Measurements from ENCODE around the gene DYNLT5. TPM values are rescaled to one million over a fixed set of nuclear protein-coding genes. Genes with fewer than 3 reads are reported as not detected.
"Not testable (repeated sequence)": the region's sequence is repeated elsewhere in the genome, so short reads cannot be mapped to it uniquely, and the experiment has no call there.

The DYNLT5 gene
- total RNA-seq, 8 experiments from 2014 or later, result 0.33 to 51.9 (median 0.50) TPM; not detected in 3

DNA sequence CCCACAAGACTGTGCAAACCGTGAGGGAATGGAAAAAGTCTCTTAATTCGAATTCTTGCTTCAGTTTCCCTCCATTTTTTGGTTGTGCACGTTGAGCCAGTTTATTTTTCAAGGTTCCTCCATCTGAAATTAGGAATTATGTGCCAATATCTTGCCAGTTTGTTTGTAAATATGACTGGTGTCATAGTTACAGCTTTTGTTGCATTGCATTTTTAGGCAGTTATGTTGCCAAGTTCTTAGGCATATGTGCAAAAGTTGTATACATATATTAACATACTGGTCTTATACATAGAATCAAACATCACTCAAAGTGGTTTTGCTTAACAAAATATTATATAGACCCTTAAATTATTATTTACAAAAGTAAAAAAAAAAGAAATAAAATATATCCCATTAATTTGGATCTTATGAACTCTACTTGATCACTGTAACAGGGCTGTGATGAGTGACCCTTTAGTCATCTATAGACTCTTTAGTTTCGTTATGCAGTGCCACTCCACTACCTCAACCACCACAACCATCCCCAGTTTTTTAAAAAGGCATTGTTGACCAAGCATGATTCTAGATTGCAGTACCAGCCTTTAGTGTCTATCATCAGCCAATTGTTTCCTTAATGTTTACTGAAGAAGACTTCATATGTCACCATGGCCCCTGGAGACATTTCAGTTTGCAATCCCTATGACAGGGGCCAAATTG lies 20.9 kb upstream of the DYNLT5 start:
- in situ Hi-C loops (cut with MboI; ENCODE audit: low pct_unique_long_range_greater_than_20kb in 2 of 9, low sequenced_read_pairs in 9 of 9, unreplicated experiment in 9 of 9), result no loop called here
- ATAC-seq (replicated peaks in 6 of 8), result peak in 3 of 8 experiments; percentile 45 to 89 (median 46)
- 27 to 89% (median 70%) methylated on average over 1 to 4 of the region's 4 CpGs for WGBS, 10 experiments
- no peak overlapping the region for H3K4me3 ChIP-seq
- no peak overlapping the region for H3K27ac ChIP-seq
- H3K4me1 ChIP-seq (replicated peaks in 1 of 2), result no peaks in the 10 kb centered on the region

DNA sequence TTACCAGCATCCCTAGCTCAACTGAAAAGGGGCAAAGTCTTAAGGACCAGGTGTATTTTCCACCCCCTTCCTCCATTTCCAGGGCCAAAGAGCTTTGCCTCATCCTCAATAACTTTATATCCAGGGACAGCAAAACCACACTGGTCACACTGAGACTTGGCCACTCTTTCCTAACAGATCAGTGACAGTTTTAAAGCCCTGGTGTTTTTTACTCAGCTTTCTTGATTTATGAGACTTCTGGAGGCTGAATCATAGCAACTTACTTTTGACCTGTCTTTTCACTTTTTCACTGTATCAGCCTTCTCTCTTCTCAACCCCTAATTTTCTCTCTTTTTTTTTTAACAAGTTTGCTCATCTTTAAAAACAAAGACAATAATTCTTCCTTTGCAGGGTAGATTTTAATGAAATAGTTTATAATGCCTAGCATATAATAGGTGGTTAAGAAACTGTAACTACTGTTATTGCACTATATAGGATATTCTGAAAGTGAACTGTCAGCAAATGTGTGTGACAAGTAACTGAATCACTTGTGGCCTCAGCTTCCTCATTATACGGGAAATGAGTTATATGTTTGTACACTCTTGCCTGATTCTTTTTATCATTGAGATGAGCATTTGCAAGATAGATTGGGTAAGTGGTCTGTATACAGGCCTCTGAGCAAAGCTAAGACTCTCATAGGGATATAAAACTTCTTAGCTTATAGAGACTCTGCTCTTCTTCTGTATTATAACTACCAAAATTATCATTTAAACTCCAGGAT lies 19.7 kb upstream of the DYNLT5 start:
- no peak for ATAC-seq (replicated peaks in 6 of 8)
- Histone ChIP-seq H3K4me1 (replicated peaks in 1 of 2) (no peaks in the 10 kb centered on the region), H3K4me3 (no peak overlapping the region), H3K27ac (no peak overlapping the region)
- WGBS, 10 experiments, result 0 to 50% (median 0%) methylated on average over 1 of the region's 1 CpG; no CpG with 5 or more reads in 3 of the 10 experiments
- in situ Hi-C loops (cut with MboI; ENCODE audit: low pct_unique_long_range_greater_than_20kb in 2 of 9, low sequenced_read_pairs in 9 of 9, unreplicated experiment in 9 of 9), result no loop called here

DNA sequence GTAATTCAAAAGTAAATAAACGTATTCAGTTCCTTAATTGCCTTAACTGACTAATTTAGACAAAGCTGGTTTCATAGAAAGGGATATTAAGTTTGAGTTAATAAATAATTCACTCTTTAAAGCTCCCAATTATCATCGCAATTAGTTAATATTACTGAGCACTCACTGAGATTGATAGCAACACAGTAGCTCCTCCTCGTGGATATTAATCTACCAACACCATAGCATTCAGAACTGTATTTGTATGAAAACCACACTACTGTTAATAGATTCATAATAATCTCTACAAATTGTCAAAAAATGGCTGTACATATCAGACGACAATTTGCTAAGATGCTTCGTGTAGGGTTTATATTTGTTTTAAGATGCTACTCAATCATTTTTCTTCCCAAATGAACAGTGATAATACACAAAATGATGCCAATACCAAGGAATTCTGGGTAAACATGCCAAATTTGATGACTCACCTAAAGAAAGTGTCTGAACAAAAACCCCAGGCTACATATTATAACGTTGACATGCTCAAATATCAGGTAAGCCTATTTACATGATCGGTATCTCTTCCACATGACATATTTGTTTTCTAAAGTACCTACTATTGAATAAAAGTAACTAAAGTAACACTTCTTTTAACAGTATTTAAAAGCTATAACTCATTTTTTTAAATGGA lies 18.8 kb upstream of the DYNLT5 start:
- in situ Hi-C loops (cut with MboI; ENCODE audit: low pct_unique_long_range_greater_than_20kb in 2 of 9, low sequenced_read_pairs in 9 of 9, unreplicated experiment in 9 of 9), result no loop called here
- no peaks in the 10 kb centered on the region for H3K4me1 ChIP-seq (replicated peaks in 1 of 2)
- ATAC-seq (replicated peaks in 6 of 8), result no peak
- H3K27ac ChIP-seq, result no peak overlapping the region
- 71 to 92% (median 86%) methylated on average over 5 to 7 of the region's 7 CpGs for WGBS, 10 experiments
- H3K4me3 ChIP-seq, result no peak overlapping the region

DNA sequence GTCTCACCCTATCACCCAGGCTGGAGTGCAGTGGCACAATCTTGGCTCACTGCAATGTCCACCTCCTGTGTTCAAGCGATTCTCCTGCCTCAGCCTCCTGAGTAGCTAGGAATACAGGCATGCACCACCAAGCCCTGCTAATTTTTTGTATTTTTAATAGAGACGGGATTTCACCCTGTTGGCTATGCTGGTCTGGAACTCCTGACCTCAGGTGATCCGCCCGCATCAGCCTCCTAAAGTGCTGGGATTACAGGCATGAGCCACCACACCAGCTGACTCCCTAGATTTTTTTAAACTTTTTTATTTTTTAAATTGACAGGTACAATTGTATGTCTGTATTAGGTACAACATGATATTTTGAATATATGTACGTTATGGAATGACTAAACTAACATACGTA lies 17.7 kb upstream of the DYNLT5 start:
- ATAC-seq (replicated peaks in 6 of 8); H3K4me1 ChIP-seq (replicated peaks in 1 of 2); in situ Hi-C loops (cut with MboI; ENCODE audit: low pct_unique_long_range_greater_than_20kb in 2 of 9, low sequenced_read_pairs in 9 of 9, unreplicated experiment in 9 of 9); H3K27ac ChIP-seq; H3K4me3 ChIP-seq: not testable (repeated sequence)
- 18 to 100% (median 76%) methylated on average over 2 to 6 of the region's 6 CpGs for WGBS, 10 experiments

DNA sequence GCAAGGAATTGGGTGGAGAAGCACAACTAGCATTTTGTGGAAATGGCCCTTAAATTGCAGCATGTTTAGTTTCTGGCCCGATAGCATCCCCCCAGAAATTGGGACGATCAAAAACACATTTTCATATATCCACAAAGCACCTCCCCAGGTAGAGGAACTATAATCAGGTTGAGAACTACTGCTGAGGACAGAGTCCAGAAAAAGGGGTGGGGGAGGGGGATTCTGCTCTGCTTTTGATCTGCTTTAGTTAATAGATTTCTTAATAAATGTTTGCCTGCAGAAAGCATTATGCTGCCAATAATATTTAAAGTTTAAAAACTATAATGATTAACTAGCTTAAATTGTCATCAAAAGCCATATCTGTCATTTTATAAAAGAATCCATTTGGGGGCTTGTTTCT lies 14.4 kb upstream of the DYNLT5 start:
- 50 to 93% (median 76%) methylated on average over 1 to 2 of the region's 2 CpGs; no CpG with 5 or more reads in 3 of the 10 experiments for WGBS, 10 experiments
- no peak for ATAC-seq (replicated peaks in 6 of 8)
- in situ Hi-C loops (cut with MboI; ENCODE audit: low pct_unique_long_range_greater_than_20kb in 2 of 9, low sequenced_read_pairs in 9 of 9, unreplicated experiment in 9 of 9), result no loop called here
- Histone ChIP-seq H3K27ac (no peak overlapping the region), H3K4me3 (no peak overlapping the region), H3K4me1 (replicated peaks in 1 of 2) (no peaks in the 10 kb centered on the region)

DNA sequence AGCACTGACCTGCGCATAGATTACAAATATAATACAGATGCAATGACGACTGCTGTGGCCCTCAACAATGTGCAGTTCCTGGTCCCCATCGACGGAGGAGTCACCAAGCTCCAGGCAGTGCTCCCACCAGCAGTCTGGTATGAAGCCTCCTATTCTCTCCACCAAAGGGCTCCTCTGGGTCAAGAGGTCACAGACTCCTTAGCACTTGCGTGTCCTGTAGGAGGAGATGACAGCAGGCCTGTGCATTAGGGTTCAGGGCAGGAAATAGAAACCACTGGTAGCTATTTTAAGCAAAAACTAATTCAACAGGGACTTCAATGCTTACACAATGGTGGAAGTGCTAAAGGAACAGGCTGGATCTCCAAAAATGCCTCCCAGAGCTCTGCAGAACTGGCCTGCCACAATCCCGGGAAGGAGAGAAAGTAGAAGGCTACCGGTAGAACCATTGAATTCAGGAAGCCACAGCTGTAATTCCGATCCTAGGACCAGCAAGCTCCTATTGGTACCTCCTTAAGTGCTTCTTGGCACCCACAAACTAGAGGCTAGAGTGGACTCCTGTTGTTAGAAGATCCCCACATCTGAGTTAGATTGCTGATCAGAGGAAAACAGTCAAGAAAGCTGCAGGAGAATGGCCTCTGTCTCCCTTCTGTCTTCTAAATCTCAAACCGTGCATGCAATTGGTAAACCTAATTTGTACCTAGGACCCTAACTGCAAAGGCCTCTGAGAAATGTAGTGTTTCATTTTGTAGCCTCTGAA lies 12.7 kb upstream of the DYNLT5 start:
- Histone ChIP-seq H3K27ac (no peak overlapping the region), H3K4me1 (replicated peaks in 1 of 2) (no peaks in the 10 kb centered on the region), H3K4me3 (no peak overlapping the region)
- 40 to 98% (median 83%) methylated on average over 1 to 9 of the region's 9 CpGs; no CpG with 5 or more reads in 3 of the 10 experiments for WGBS, 10 experiments
- in situ Hi-C loops (cut with MboI; ENCODE audit: low pct_unique_long_range_greater_than_20kb in 2 of 9, low sequenced_read_pairs in 9 of 9, unreplicated experiment in 9 of 9), result no loop called here
- no peak for ATAC-seq (replicated peaks in 6 of 8)

DNA sequence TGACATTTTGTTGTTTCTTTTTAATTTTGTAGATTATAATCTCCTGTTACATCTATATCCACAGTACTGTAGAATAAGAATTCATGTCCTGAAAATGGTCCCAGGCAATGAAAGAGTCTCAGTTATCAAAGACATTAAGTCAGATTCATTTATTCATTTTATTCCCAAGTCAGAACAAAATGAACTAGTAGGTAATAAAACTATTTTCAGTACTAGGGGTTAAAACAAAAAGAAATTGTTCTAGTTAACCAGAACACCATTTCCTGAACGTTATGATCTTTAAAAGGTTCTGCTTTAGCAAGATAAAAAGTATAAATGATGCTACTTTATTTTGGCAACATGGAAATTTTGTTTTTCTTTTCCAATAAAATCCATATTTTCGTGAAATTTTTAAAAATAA lies 6.8 kb upstream of the DYNLT5 start:
- WGBS, 10 experiments, result 27 to 75% (median 50%) methylated on average over 2 of the region's 2 CpGs
- ATAC-seq (replicated peaks in 6 of 8), result no peak
- in situ Hi-C loops (cut with MboI; ENCODE audit: low pct_unique_long_range_greater_than_20kb in 2 of 9, low sequenced_read_pairs in 9 of 9, unreplicated experiment in 9 of 9), result no loop called here
- no peaks in the 10 kb centered on the region for H3K4me1 ChIP-seq (replicated peaks in 1 of 2)
- H3K4me3 ChIP-seq, result no peak overlapping the region
- no peak overlapping the region for H3K27ac ChIP-seq

DNA sequence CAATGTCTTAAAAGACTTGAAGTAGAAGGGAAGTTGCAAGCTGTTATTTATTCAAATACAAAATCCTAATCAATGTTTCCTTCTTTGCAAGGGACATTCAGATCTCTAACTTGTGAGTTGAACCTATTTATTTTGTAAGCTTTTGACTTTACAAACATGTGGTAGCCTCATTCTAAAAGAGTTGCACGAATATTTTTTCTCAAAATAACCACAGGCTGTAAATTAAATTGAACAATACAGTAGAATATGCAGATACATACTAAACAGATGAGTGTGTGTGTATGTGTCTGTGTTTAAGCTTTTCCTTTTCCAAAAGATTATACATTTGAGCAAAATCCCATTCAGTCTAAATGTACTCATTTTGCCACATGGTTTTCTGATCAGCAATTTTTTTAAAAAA lies 4.8 kb upstream of the DYNLT5 start:
- ATAC-seq (replicated peaks in 6 of 8), result peak in 1 of 8 experiments; percentile 20
- 0 to 50% (median 44%) methylated on average over 1 of the region's 1 CpG; no CpG with 5 or more reads in 1 of the 10 experiments for WGBS, 10 experiments
- in situ Hi-C loops (cut with MboI; ENCODE audit: low pct_unique_long_range_greater_than_20kb in 2 of 9, low sequenced_read_pairs in 9 of 9, unreplicated experiment in 9 of 9), result no loop called here
- Histone ChIP-seq H3K27ac (no peak overlapping the region), H3K4me1 (replicated peaks in 1 of 2) (peaks cover 0 to 1% of the 10 kb centered on the region in 2 donors), H3K4me3 (no peak overlapping the region)

DNA sequence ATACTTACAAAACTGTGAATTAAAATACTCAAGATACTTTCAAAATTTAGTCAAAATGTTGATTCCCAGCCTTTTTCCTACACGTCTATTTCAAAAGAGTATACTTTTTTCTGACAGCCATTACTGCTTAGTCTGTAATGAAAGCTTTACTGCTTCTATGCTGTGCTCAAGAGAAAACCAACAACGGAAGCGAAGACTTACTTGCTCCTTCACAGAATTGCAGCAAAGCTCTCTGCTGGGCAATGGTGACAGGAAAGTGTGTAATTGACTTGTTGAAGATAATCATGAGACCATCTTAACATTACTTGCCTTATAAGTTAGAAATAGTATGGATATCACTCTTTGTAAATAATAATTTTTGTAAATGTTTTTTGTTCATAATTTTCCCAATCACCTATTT lies 1.7 kb upstream of the DYNLT5 start:
- 68 to 100% (median 83%) methylated on average over 1 to 3 of the region's 3 CpGs; no CpG with 5 or more reads in 3 of the 10 experiments for WGBS, 10 experiments
- Histone ChIP-seq H3K4me3 (no peak overlapping the region), H3K27ac (no peak overlapping the region), H3K4me1 (replicated peaks in 1 of 2) (peaks cover 0 to 3% of the 10 kb centered on the region in 2 donors)
- ATAC-seq (replicated peaks in 6 of 8), result no peak
- in situ Hi-C loops (cut with MboI; ENCODE audit: low pct_unique_long_range_greater_than_20kb in 2 of 9, low sequenced_read_pairs in 9 of 9, unreplicated experiment in 9 of 9), result loop anchor here in 5 of 9 experiments (25.0 kb wide), 4 partner anchors 187 to 737 kb away; partner anchors contain the start of genes C1orf141 (in 3 of the 5) and IL23R (in 1 of the 5)

DNA sequence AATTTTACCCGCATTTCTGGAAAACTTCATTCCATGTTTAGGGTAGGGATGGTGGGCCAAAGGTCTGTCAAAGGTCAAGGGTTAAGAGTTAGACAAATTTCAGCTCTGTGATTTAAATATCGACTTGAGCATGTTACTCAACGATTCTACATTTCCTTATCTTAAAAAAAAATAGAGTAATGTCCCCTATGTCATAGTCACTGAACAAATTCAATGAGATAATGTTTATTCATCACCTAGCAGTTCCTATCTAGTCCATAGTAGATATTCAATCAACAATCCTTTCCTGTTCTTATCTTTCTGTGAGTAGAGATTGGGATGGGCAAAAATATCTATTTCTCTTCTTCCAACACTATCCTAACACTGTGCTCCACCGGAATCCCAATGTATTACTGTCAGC lies 1.1 kb upstream of the DYNLT5 start:
- no peak overlapping the region for H3K4me3 ChIP-seq
- in situ Hi-C loops (cut with MboI; ENCODE audit: low pct_unique_long_range_greater_than_20kb in 2 of 9, low sequenced_read_pairs in 9 of 9, unreplicated experiment in 9 of 9), result loop anchor here in 5 of 9 experiments (25.0 kb wide), 4 partner anchors 186 to 736 kb away; partner anchors contain the start of genes C1orf141 (in 3 of the 5) and IL23R (in 1 of the 5)
- peaks cover 0 to 3% of the 10 kb centered on the region in 2 donors for H3K4me1 ChIP-seq (replicated peaks in 1 of 2)
- WGBS, 10 experiments, result 70 to 94% (median 87%) methylated on average over 3 to 4 of the region's 4 CpGs
- H3K27ac ChIP-seq, result no peak overlapping the region
- no peak for ATAC-seq (replicated peaks in 6 of 8)

DNA sequence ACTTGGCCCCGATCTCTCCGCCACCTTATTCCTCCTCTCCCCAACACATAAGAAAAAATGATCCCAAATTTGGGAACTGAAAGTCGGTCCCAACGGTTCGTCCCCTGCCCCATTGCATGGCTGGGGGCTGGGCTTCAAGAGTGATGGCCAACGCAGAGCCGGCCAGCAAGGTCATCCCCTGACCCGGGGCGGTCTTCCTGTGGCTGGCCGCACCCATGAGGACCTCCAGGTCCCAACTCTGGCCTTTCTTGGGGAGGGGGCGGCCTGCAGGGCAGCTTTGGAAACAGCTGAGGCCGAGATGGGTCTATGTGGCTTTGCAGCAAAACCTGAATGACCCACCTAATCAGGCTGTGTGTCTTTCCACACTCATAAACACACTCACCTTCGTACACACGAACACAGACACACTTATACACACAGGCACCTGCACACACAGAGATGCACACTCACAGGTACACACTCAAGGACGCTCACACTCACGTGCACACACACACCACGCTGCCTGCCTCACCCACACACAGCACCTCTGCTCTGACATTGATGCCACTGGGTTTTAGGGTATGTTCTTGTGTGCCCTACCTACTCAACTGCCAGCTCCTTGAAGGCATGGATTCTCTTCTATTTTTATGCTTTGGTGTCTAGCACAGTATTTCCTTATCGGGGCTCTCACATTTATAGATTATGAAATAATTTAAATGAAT lies 562 bp downstream of the DYNLT5 start:
- H3K27ac ChIP-seq, result no peak overlapping the region
- peak in 4 of 8 experiments; percentile 10 to 34 (median 14) for ATAC-seq (replicated peaks in 6 of 8)
- WGBS, 10 experiments, result 45 to 100% (median 67%) methylated on average over 1 to 17 of the region's 18 CpGs; no CpG with 5 or more reads in 1 of the 10 experiments
- in situ Hi-C loops (cut with MboI; ENCODE audit: low pct_unique_long_range_greater_than_20kb in 2 of 9, low sequenced_read_pairs in 9 of 9, unreplicated experiment in 9 of 9), result loop anchor here in 5 of 9 experiments (25.0 kb wide), 4 partner anchors 184 to 734 kb away; partner anchors contain the start of genes C1orf141 (in 3 of the 5) and IL23R (in 1 of the 5)
- H3K4me3 ChIP-seq, result peak overlapping the region in 4 of 5 donors; percentile 6 to 32 (median 18)
- peaks cover 0 to 3% of the 10 kb centered on the region in 2 donors for H3K4me1 ChIP-seq (replicated peaks in 1 of 2)

Measured in motor neuron (in vitro differentiated cells).